ENCODE data around the gene ZFAND2B.
A peak's percentile ranks its signal among the peaks of the same experiment; 100 is the strongest.

ZFAND2B gene

GRCh38 chr2:219223831-219224610 lies 17.4 kb downstream of the ZFAND2B start:
- DNase-seq: no peak

GRCh38 chr2:219225350-219225749 lies 18.8 kb downstream of the ZFAND2B start:
- DNase-seq: no peak

GRCh38 chr2:219228041-219228910 lies 21.7 kb downstream of the ZFAND2B start:
- DNase-seq: no peak

- DNase-seq: no peak
Observed at GRCh38 chr2:219228911-219229304, 22.3 kb downstream of the ZFAND2B start.

- DNase-seq: peak; percentile 99
Observed at GRCh38 chr2:219229305-219230058, 22.9 kb downstream of the ZFAND2B start, which contains the start of the genes ANKZF1 and ATG9A. ANKZF1 (plus strand) TSS chr2:219229806; CDS start chr2:219230258, 452 bp downstream. ATG9A (minus strand) TSS chr2:219229636; CDS start chr2:219228024, 1,612 bp downstream.

- DNase-seq: peak; percentile 80
Observed at GRCh38 chr2:219230059-219230540, 23.5 kb downstream of the ZFAND2B start.

GRCh38 chr2:219234331-219234730 lies 27.7 kb downstream of the ZFAND2B start:
- no peak for DNase-seq

- DNase-seq: no peak
Observed at GRCh38 chr2:219243291-219243761, 36.7 kb downstream of the ZFAND2B start.

GRCh38 chr2:219244789-219245147 lies 38.2 kb downstream of the ZFAND2B start:
- no peak for DNase-seq

GRCh38 chr2:219245148-219245898 lies 38.7 kb downstream of the ZFAND2B start, which contains the start of the genes GLB1L and STK16:
GLB1L (minus strand) TSS chr2:219245444; CDS start chr2:219243573, 1,871 bp downstream.
STK16 (plus strand) TSS chr2:219245479; CDS start chr2:219246000, 521 bp downstream.
- peak; percentile 92 for DNase-seq

GRCh38 chr2:219245899-219246230 lies 39.3 kb downstream of the ZFAND2B start:
- peak; percentile 31 for DNase-seq

GRCh38 chr2:219246559-219246958 lies 40.0 kb downstream of the ZFAND2B start:
- DNase-seq: no peak

GRCh38 chr2:219247678-219248642 lies 41.4 kb downstream of the ZFAND2B start:
- DNase-seq: peak; percentile 74

- DNase-seq: no peak
Observed at GRCh38 chr2:219248845-219249202, 42.2 kb downstream of the ZFAND2B start.

- DNase-seq: peak; percentile 58
Observed at GRCh38 chr2:219249203-219249980, 42.8 kb downstream of the ZFAND2B start.

GRCh38 chr2:219250049-219250781 lies 43.6 kb downstream of the ZFAND2B start:
- DNase-seq: no peak

- DNase-seq: no peak
Observed at GRCh38 chr2:219251656-219252055, 45.1 kb downstream of the ZFAND2B start.

GRCh38 chr2:219252084-219252483 lies 45.5 kb downstream of the ZFAND2B start:
- DNase-seq: peak; percentile 50

- DNase-seq: no peak
Observed at GRCh38 chr2:219252570-219252899, 46.0 kb downstream of the ZFAND2B start.
